GM18909 (cell line): ENCODE data around the gene SYT12.

Experiments used
- ATAC-seq: cut with Tn5 transposase; IDR thresholded peaks from one replicate; pipeline ENCODE4 v1.9.1; 2021; ENCODE audit warnings: mild to moderate bottlenecking; ENCODE audit not compliant: unreplicated experiment, poor library complexity

SYT12 gene

DNA sequence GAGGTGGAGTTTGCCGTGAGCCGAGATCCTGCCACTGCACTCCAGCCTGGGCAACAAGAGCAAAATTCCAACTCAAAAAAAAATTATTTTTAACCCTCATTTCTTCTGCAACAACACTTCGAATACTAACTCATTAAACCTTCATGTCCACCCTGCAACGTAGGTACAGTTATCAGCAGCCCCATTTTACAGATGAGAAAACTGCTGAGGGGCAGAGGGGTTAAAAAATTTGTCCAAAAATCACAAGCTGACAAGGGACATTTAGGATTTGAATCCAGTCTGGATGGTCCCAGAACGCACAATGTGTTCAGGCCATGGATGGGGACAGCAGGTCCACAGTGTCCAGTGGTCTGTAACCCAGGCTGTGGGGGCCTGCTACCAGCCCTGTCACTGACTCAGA is 62.7 kb downstream of the SYT12 start:
- ATAC-seq = no peak

DNA sequence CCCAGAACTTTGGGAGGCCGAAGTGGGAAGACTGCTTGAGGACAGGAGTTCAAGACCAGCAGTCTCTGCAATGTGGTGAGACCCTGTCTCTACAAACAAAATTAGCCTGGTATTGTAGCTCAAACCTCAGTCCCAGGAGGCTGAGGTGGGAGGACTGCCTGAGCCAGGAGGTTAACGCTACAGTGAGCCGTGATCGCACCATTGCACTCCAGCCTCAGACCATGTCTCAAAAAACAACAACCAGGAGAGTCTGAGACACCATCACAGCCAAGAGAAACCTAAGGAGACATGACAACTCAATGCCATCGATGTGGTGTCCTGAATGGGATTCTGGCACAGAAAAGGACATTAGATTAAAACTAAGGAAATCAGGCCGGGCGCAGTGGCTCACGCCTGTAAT is 67.8 kb downstream of the SYT12 start:
- ATAC-seq = no peak

DNA sequence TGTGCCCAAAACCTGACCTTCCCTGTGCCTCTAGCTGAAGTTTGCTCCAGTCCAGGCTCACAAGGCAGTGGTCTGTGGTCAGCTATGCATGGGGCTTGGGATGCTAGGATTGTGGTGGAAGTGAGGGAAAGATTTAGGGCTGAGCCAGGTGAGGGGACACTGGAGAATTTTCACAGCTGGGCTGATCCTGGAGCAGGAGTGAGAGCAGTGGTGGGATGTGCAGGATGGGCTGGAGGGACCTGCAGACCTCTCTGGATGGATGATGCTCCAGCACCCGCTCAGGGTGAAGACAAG is 72.2 kb downstream of the SYT12 start:
- no peak for ATAC-seq

DNA sequence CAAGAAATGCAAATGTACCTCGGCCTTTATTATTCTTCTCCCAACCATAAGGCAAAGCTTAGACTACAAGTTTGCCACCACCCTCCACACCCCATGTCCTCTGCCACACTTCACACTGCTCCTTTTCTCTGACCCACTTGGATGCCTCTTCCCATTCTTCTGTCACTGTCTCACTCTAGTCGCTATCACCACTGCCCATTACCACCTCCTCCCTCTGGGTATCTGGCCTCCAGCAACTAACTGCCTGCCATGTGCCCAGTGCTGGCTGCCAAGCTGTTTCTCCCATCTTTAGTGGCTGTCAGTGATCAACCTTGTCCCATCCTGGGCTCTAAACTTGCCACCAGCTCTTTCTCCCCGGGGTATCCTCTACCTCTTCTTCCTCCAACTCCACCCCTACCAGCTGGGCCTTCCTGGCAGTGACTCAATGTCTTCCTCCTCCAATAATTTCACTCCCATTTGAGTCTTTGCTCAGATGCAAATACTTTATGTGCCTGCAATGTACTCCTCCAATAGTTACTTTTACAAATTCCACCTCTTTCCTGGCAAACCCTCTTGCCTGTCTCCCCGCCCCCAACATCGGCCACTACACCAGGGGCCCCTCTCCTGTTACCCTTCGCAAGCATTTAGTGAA is 76.0 kb downstream of the SYT12 start:
- ATAC-seq = no peak

DNA sequence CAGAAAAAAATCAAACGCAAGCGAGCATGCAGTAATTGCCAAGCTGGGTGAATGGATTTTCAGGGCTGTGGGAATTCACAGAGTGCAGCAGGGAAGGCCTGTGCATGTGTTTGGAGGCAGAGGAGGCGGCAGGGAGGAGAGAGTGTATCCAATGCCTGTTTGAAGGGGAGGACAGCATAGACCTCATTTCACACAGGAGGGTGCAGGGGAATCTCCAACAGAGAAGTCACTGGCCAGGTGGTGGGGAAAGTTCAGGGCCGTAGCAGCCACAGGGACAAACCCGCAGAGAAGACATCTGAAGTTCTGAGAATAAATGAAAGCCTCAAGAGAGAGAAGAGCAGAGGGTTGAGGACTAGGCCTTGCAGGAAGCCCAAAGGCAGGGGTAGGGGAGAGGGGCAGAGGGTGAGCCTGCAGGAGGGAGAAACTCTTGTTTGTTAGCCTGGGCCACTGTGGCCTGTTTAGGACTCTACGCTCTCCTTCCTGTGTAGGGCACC is 76.9 kb downstream of the SYT12 start:
- ATAC-seq = no peak
